HG03439 (cell line): ENCODE data around the gene CAPZA3.
"Not testable (repeated sequence)": the region's sequence is repeated elsewhere in the genome, so short reads cannot be mapped to it uniquely, and the experiment has no call there.

Experiments
- ATAC-seq: cut with Tn5 transposase; IDR thresholded peaks from one replicate; pipeline ENCODE4 v1.9.1; 2021; ENCODE audit warnings: mild to moderate bottlenecking, moderate library complexity; ENCODE audit not compliant: unreplicated experiment

The CAPZA3 gene

DNA sequence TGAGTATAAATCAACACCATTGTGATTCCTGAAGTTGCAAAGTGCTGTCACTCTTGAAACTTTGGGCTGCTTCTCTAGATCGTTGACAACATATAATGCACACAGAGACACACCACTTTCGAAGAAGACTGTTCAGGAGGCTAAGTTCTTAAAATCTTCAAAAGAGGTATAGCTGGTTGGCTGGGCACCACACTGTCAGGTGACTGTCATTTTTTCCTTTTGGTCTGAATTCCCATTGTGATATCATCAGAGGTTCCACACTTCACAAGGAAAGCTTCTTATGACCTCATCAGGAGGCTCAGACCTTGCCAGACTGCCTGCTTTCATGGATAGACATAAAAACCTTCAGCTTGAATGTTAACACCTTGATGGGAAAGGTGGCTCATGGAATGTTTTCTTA is at the start of gene CAPZA3, which contains the start of gene PLCZ1:
CAPZA3 (plus strand) TSS at position 301 of the 400 bp plus-strand sequence. CDS start 150 bp downstream, outside the sequence.
PLCZ1 (minus strand) TSS at position 194 of the 400 bp plus-strand sequence. CDS start 641 bp downstream, outside the sequence.
- ATAC-seq, result no peak

DNA sequence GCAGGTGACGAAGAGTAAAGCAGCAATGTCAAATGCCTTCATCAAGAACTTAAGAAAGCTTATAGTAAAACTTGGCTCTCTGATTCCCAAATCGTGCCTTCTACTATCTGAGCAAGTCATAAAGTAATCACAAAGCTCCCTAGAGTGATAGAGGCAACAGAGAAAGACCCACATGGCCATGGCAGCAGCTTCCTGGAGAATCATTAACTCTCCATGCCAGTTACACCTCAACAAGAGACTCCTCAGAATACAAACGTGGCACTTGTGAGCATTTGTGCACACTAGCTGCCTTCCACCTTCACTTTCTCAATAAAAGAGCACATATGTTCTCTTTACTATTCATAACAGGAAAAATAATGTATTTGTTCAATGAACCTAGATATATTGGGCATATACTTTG is 48.1 kb upstream of the CAPZA3 start:
- ATAC-seq, result no peak

DNA sequence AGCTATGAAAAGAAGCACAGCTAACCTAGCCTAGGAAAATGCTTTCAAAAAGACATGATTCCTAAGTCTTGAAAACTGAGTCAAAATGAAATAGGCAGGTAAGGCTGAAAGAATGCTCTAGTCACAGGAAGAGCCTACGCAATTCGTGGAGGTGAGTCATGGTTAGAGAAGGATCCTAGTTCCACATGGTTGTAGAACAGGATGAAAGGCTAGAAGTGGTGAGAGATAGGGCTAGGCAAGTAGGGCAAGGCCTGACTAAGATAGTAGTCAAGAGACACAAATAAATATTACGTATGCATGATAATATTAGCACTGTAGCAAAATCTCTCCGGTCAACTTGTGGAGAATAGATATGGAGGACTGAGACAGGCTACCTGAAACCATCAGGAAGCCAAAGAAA is 47.3 kb upstream of the CAPZA3 start:
- ATAC-seq, result no peak

GRCh38 chr12:18693986-18694385 is 43.9 kb upstream of the CAPZA3 start:
- ATAC-seq, result not testable (repeated sequence)

- no peak for ATAC-seq
Measured at GRCh38 chr12:18696971-18697602, 40.8 kb upstream of the CAPZA3 start.

- no peak for ATAC-seq
Measured at GRCh38 chr12:18700271-18700670, 37.6 kb upstream of the CAPZA3 start.

DNA sequence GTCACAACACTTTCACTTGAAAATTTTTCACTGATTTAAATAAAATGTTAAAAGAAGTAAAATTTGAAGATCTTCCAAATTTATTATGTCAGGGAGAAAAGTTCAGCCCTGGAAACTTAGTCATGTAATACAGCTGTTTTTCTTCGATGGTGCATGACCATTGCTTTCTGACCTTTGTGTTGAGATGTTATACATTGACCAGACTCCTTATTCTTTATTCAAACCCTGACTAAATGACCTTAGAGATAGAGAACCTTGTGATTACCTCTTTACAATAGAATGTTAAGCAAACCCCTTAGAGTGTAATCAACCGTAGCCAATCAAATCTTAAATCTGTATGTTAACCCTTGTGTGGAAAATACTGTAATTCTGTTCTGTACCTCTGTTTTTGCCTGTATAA is 34.6 kb upstream of the CAPZA3 start:
- no peak for ATAC-seq

GRCh38 chr12:18703911-18704310 is 34.0 kb upstream of the CAPZA3 start:
- no peak for ATAC-seq

DNA sequence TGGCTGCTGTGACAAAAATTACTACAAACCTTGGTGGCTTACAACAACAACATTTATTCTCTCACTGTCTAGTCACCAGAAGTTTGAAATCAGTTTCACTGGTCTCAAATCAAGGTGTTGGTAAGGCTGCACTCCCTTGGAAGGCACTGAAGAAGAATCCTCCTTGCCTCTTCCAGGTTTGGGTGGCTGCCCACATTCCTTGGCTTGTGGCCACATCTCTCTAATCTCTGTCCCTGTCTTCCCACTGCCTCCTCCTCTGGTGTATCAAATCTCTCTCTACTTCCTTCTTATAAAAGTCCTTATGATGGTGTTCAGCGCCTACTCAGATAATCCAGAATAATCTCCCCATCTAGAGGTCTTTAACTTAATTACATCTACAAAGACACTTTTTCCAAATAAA is 31.1 kb upstream of the CAPZA3 start:
- ATAC-seq, result no peak

DNA sequence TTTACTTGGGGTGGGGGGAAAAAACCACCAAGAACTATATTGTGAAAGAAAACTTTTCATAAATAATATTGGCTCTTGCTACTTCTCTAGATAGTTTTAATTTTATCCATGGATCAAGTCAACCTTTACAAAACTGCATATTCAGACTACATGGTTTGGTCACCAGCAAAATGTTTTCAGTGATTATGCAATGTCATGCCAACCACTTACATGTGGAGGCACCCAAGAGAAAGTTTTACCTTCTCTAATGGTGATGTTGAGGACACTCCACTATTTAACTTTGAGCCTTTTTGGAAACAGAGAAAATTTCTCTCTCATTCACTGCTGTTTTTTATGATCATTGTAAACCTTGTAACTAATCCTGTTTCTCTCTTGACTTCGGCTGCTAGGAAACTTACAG is 21.7 kb upstream of the CAPZA3 start:
- no peak for ATAC-seq

DNA sequence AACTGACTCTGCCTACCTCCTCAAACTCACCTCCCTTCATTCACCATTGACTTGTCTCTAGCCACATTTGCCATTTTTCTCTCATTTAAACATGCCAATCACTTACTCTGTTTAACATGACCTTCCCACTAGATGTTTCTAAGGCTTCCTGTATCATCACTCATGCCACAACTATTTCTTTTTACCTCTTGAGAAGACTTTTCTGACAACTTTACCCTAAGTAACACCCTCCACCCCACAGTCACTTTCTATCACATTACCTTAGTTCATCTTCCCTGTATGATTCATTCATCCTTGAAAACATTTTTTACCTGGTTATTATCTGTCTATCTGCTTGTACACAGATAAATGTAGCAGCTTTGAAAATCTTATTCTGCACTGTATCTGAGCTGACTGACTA is 19.5 kb upstream of the CAPZA3 start:
- no peak for ATAC-seq

DNA sequence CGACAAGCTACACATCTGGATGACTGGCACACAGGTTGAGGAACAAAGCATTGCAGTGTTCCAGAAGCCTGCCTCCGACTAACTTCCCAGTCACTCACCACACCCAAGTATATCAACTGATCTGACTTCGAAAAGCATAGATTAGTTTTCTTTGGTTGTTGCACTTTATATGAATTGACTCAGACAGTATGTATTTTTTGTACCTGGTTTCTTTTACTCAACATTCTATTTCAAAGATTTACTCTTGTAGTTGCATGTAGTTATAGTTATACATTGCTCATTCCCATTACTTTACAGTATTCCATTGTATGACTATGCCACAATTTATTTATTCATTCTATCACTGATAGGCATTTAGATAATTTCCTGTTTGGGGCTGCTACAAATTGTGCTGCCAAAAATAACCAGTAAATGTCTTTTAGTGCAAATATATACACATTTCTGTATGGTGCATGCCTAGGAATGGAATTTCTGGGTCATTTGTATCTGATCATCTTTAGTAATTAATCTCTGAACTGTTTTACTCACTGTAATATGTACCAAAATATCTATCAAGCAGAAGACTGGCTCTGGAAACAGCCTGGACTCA is 17.9 kb upstream of the CAPZA3 start:
- no peak for ATAC-seq

GRCh38 chr12:18720690-18721089 is 17.2 kb upstream of the CAPZA3 start:
- no peak for ATAC-seq

DNA sequence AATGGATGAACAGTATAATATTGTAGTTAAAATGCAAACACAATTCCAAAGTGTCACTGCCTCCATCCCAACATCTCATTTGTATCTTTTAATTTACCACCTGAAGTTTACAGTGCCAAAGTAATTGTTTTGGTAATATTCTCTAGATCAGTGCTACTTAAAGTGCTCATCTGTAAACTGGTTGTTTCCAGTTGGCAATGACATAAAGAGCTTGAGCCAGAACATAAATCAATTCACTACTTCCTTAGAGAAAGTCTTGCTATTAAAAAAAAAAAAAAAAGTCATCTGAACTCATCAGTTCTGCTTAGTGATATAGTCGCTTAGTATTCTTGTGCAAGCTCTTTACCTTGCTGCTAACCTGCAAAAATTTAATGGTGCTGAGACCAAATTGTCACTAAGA is 16.5 kb upstream of the CAPZA3 start:
- ATAC-seq, result no peak

- no peak for ATAC-seq
Measured at GRCh38 chr12:18723752-18724151, 14.2 kb upstream of the CAPZA3 start.

DNA sequence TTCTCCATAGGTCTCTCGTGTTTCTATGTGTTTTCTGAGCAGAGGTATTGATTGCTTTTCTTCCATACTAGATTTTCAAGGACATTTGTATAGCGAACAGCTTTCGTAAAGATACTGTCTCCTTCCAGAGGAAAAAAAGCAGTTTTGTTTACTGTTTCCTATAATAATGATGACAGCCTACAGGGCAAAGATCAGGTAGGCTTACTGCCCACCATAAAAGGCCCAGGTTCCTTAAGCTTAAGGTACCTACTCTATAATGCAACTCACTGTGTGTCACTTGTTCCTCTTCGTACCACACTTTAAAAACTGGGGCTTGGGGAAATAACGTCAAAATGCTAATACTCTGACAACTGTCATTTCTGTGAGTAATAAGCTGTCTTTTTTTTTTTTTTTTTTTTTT is 6.8 kb upstream of the CAPZA3 start:
- ATAC-seq, result no peak

GRCh38 chr12:18747895-18748294 is 10.0 kb downstream of the CAPZA3 start:
- no peak for ATAC-seq

DNA sequence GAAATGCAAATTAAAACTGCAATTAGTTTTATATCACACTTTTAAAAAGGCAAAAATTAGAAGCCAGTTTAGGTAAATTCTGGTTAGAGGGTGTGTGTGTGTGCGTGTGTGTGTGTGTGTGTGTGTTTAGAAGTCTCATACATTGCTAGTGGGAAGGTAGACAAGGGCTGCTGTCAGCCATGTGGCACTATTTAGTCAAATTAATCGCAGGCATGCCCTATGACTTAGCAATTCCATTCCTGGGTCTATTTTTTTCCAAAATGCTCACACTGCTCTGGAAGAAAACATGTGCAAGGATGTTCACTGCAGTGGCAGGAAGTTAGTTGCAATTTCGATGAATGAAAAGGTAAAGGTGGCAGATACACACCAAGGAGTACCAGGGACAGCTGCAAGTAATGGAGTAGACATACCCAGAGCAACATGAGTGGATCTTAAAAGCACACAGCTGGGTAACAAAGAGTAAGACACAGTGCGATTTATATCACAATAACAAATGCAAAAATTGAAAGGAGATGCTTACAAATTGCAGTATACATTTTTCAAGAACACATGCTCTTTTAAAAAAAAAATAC is 11.6 kb downstream of the CAPZA3 start:
- ATAC-seq, result no peak

GRCh38 chr12:18750085-18750484 is 12.2 kb downstream of the CAPZA3 start:
- ATAC-seq, result no peak

- ATAC-seq, result no peak
Measured at GRCh38 chr12:18751866-18752265, 13.9 kb downstream of the CAPZA3 start.

GRCh38 chr12:18752280-18752920 is 14.5 kb downstream of the CAPZA3 start:
- no peak for ATAC-seq

GRCh38 chr12:18752947-18753346 is 15.0 kb downstream of the CAPZA3 start:
- ATAC-seq, result no peak
